Effector memory CD4-positive, alpha-beta T cell (primary cell): ENCODE results near the gene SAG.

ENCODE experiments used
- DNase-seq, 3 donors: peaks; one replicate each; pipeline ENCODE4 v3.0.0-alpha.2; 2020
- H3K27ac ChIP-seq: 2 replicates; pipeline ENCODE4 v1.7.0; 2013; ENCODE audit warnings: mild to moderate bottlenecking, low read length, moderate library complexity; ENCODE audit not compliant: insufficient read depth, poor library complexity, severe bottlenecking
- H3K27me3 ChIP-seq: replicated peaks from 2 replicates; pipeline ENCODE4 v1.7.0; 2013; ENCODE audit warnings: mild to moderate bottlenecking, low read length; ENCODE audit not compliant: insufficient read depth, control insufficient read depth, poor library complexity, severe bottlenecking
- H3K36me3 ChIP-seq: 2 replicates; pipeline ENCODE4 v1.7.0; 2013; ENCODE audit warnings: mild to moderate bottlenecking, low read length, moderate library complexity; ENCODE audit not compliant: control insufficient read depth, insufficient read depth
- H3K4me1 ChIP-seq: 2 replicates; pipeline ENCODE4 v1.7.0; 2013; ENCODE audit warnings: low read length, mild to moderate bottlenecking; ENCODE audit not compliant: control insufficient read depth, insufficient read depth, poor library complexity, severe bottlenecking
- H3K4me3 ChIP-seq: 2 replicates; pipeline ENCODE4 v1.7.0; 2013; ENCODE audit warnings: low read length, low read depth, mild to moderate bottlenecking; ENCODE audit not compliant: insufficient read depth, poor library complexity, severe bottlenecking
- H3K9me3 ChIP-seq: 2 replicates; pipeline ENCODE4 v1.7.0; 2013; ENCODE audit warnings: mild to moderate bottlenecking, low read length, moderate library complexity; ENCODE audit not compliant: control insufficient read depth

Gene SAG

GRCh38 chr2:233303252-233303651, 4.4 kb upstream of the SAG start:
- no peak overlapping the region for H3K27ac ChIP-seq
- H3K4me1 ChIP-seq, result no peaks in the 10 kb centered on the region
- H3K4me3 ChIP-seq, result no peak overlapping the region
- no peaks in the 10 kb centered on the region for H3K9me3 ChIP-seq
- H3K36me3 ChIP-seq, result no peaks in the 10 kb centered on the region
- DNase-seq, result no peak
- H3K27me3 ChIP-seq, result no peaks in the 10 kb centered on the region

DNA sequence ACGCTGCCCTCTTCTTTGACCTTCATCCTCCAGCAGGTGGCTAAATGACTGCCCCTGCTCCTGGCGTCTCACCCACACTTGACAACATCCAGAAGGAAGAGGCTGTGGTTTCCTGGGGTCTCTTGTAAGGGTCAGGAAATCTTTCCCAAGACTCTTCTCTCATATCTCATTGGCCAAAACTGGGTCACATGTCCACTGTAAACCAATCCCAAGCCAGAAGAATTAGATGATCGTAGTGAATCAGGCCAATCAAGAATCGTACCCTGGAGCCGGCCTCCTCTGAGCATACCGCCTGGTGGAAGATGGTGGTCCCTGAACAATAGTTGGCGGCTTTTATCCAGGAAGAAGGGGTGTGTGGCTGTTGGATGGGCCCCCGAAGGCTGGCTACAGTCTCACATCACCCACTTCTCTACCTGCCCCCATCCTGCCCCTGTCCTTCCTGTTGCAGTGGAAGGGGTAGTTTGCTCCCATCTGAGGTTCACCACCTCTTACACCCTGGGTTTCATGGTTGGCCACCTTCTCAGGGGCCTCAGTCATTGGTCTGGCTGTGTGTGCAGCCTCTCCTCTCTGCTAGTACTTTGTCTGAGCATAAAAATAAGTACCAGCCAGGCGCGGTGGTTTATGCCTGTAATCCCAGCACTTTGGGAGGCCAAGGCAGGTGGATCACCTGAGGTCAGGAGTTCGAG, 3.8 kb downstream of the SAG start:
- H3K4me1 ChIP-seq, result no peaks in the 10 kb centered on the region
- no peak overlapping the region for H3K27ac ChIP-seq
- no peaks in the 10 kb centered on the region for H3K27me3 ChIP-seq
- no peaks in the 10 kb centered on the region for H3K9me3 ChIP-seq
- no peak overlapping the region for H3K4me3 ChIP-seq
- H3K36me3 ChIP-seq, result no peaks in the 10 kb centered on the region
- no peak for DNase-seq

- no peaks in the 10 kb centered on the region for H3K36me3 ChIP-seq
- no peaks in the 10 kb centered on the region for H3K4me1 ChIP-seq
- no peaks in the 10 kb centered on the region for H3K9me3 ChIP-seq
- no peak for DNase-seq
- no peak overlapping the region for H3K4me3 ChIP-seq
- no peak overlapping the region for H3K27ac ChIP-seq
- no peaks in the 10 kb centered on the region for H3K27me3 ChIP-seq
These were observed 5.3 kb downstream of the SAG start for GRCh38 chr2:233312874-233313273.

DNA sequence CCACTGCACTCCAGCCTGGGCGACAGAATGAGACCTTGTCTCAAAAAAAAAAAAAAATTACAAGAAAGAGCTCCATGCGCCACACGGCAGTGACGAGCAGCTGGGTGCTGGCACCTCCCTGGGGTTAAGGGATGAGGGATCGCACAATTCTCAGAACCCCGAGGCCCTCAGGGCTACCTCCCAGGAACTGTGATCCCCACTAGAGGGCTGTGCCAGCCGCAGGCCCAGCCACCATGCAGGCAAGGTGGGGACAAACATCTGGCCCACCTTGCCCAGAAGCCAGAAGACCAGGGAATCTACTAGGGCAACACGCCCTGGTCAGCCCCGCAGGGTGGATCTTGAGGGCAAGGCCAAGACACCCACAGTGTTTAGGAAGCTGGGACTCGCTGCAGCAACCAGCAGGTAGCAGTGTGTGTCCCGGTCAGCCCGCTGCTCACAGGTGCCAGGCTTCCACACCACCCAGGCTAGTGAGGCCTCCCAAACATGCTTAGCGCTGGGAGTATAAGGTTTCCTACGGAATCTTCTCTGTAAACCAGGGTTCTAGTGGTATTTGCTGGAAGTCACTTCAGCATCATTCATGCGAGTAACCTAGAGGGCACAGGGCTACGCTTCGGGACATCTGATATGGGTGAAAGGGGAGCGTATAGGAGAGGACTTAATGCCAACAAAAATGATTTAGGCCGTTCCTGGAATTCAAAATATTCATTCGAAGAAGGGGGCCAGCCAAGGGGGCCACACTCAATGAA, 6.7 kb downstream of the SAG start:
- Histone ChIP-seq H3K27ac (no peak overlapping the region), H3K9me3 (no peaks in the 10 kb centered on the region), H3K36me3 (no peaks in the 10 kb centered on the region), H3K4me1 (no peaks in the 10 kb centered on the region), H3K4me3 (no peak overlapping the region), H3K27me3 (no peaks in the 10 kb centered on the region)
- no peak for DNase-seq

- no peaks in the 10 kb centered on the region for H3K27me3 ChIP-seq
- H3K4me1 ChIP-seq, result no peaks in the 10 kb centered on the region
- no peaks in the 10 kb centered on the region for H3K36me3 ChIP-seq
- no peak overlapping the region for H3K4me3 ChIP-seq
- DNase-seq, result no peak
- H3K27ac ChIP-seq, result no peak overlapping the region
- H3K9me3 ChIP-seq, result no peaks in the 10 kb centered on the region
These were observed 9.8 kb downstream of the SAG start for GRCh38 chr2:233317196-233317943.

DNA sequence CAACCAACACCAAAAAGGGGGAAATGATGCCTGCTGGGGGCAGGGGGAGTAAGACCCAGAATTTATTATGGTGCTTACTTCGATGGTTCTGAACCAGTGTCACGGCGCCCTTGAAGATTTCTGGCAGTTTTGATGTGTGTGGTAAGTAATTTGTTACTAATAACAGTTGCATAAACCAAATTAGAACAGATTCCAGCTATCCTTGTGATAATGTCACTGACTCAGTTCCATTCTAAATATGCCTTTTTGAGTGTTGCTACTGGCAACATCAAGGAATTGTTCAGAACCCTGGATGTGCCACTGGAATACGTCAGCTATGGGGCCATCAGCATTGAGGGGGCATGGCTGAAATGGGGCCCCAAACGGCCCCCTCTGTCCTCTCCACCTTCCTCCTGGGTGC, 11.6 kb downstream of the SAG start:
- Histone ChIP-seq H3K36me3 (no peaks in the 10 kb centered on the region), H3K9me3 (no peaks in the 10 kb centered on the region), H3K4me3 (no peak overlapping the region), H3K27me3 (no peaks in the 10 kb centered on the region), H3K4me1 (no peaks in the 10 kb centered on the region), H3K27ac (no peak overlapping the region)
- DNase-seq, result no peak

DNA sequence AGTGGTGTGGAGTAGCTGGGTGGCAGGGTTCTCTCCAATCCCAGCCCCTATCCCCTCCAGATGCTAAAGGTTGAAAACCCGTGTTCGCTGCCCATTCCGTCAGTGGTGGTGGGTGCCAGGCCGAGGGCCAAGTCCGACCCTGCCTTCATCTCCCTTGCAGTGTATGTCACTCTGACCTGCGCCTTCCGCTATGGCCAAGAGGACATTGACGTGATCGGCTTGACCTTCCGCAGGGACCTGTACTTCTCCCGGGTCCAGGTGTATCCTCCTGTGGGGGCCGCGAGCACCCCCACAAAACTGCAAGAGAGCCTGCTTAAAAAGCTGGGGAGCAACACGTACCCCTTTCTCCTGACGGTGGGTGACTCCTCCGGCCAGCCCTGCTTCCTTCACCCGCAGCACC, 12.9 kb downstream of the SAG start:
- H3K4me3 ChIP-seq, result no peak overlapping the region
- H3K36me3 ChIP-seq, result no peaks in the 10 kb centered on the region
- H3K9me3 ChIP-seq, result no peaks in the 10 kb centered on the region
- no peaks in the 10 kb centered on the region for H3K4me1 ChIP-seq
- no peaks in the 10 kb centered on the region for H3K27me3 ChIP-seq
- DNase-seq, result no peak
- H3K27ac ChIP-seq, result no peak overlapping the region

- DNase-seq, result no peak
- no peak overlapping the region for H3K27ac ChIP-seq
- H3K36me3 ChIP-seq, result no peaks in the 10 kb centered on the region
- no peaks in the 10 kb centered on the region for H3K9me3 ChIP-seq
- H3K27me3 ChIP-seq, result no peaks in the 10 kb centered on the region
- H3K4me1 ChIP-seq, result no peaks in the 10 kb centered on the region
- H3K4me3 ChIP-seq, result no peak overlapping the region
These were observed 13.6 kb downstream of the SAG start for GRCh38 chr2:233321166-233321565.

DNA sequence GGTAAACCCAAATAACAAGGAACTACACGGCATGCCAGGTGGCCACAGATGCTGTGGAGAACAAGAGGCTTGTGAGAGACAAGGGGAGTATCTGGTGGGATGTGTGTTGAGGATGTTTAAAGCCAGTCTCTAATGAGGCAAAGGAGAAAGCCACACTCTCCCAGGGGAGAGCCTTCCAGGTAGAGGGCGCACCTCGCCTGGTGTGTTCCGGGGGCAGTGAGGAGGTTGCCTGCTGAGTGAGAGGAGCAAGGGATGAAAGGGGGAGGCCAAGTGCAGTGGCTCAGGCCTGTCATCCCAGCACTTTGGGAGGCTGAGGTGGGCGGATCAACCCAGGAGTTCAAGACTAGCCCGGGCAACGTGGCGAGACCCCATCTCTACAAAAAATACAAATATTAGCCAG, 16.2 kb downstream of the SAG start:
- Histone ChIP-seq H3K27ac (no peak overlapping the region), H3K4me1 (no peaks in the 10 kb centered on the region), H3K9me3 (no peaks in the 10 kb centered on the region), H3K36me3 (no peaks in the 10 kb centered on the region), H3K27me3 (no peaks in the 10 kb centered on the region), H3K4me3 (no peak overlapping the region)
- no peak for DNase-seq

GRCh38 chr2:233325256-233325655, 17.6 kb downstream of the SAG start:
- Histone ChIP-seq H3K9me3 (no peaks in the 10 kb centered on the region), H3K4me1 (no peaks in the 10 kb centered on the region), H3K4me3 (no peak overlapping the region), H3K27me3 (no peaks in the 10 kb centered on the region), H3K27ac (no peak overlapping the region), H3K36me3 (no peaks in the 10 kb centered on the region)
- DNase-seq, result no peak
